Activated CD8-positive, alpha-beta memory T cell treated with anti-CD3 and anti-CD28 coated beads for 24 hours (primary cell): ENCODE measurements around the gene CEL.
"Not testable (repeated sequence)": the region's sequence is repeated elsewhere in the genome, so short reads cannot be mapped to it uniquely, and the experiment has no call there.

Experiments
- DNase-seq: peaks from one replicate; pipeline ENCODE4 v3.0.0-alpha.2; 2020

Gene CEL

GRCh38 chr9:133048595-133048994, 13.2 kb upstream of the CEL start:
- DNase-seq: no peak

- DNase-seq: no peak
Observed at GRCh38 chr9:133049043-133049442, 12.7 kb upstream of the CEL start.

- no peak for DNase-seq
Observed at GRCh38 chr9:133050142-133050541, 11.6 kb upstream of the CEL start.

GRCh38 chr9:133050781-133051180, 11.0 kb upstream of the CEL start:
- DNase-seq: no peak

GRCh38 chr9:133051281-133051900, 10.4 kb upstream of the CEL start:
- DNase-seq: no peak

- DNase-seq: no peak
Observed at GRCh38 chr9:133051966-133052539, 9.7 kb upstream of the CEL start.

- DNase-seq: no peak
Observed at GRCh38 chr9:133054194-133054890, 7.4 kb upstream of the CEL start.

GRCh38 chr9:133054966-133055365, 6.8 kb upstream of the CEL start:
- no peak for DNase-seq

GRCh38 chr9:133055788-133056420, 5.9 kb upstream of the CEL start:
- no peak for DNase-seq

GRCh38 chr9:133056533-133056932, 5.2 kb upstream of the CEL start:
- DNase-seq: no peak

- no peak for DNase-seq
Observed at GRCh38 chr9:133057006-133057405, 4.8 kb upstream of the CEL start.

GRCh38 chr9:133057553-133057952, 4.2 kb upstream of the CEL start:
- DNase-seq: no peak

GRCh38 chr9:133058071-133058470, 3.7 kb upstream of the CEL start:
- DNase-seq: no peak

GRCh38 chr9:133058550-133059320, 3.0 kb upstream of the CEL start:
- DNase-seq: no peak

- no peak for DNase-seq
Observed at GRCh38 chr9:133059623-133060022, 2.2 kb upstream of the CEL start.

GRCh38 chr9:133060417-133060841, 1.4 kb upstream of the CEL start:
- no peak for DNase-seq

GRCh38 chr9:133061019-133061763, 590 bp upstream of the CEL start:
- not testable (repeated sequence) for DNase-seq

- not testable (repeated sequence) for DNase-seq
Observed at GRCh38 chr9:133062569-133062968, 788 bp downstream of the CEL start.

GRCh38 chr9:133063159-133063499, 1.3 kb downstream of the CEL start:
- DNase-seq: no peak

- DNase-seq: no peak
Observed at GRCh38 chr9:133063500-133064231, 1.9 kb downstream of the CEL start.

GRCh38 chr9:133064241-133065069, 2.7 kb downstream of the CEL start:
- DNase-seq: no peak
